ENCODE measurements around the gene UBE2K. TPM values are rescaled to one million over a fixed set of nuclear protein-coding genes. Genes with fewer than 3 reads are reported as not detected.
"Not testable (repeated sequence)": the region's sequence is repeated elsewhere in the genome, so short reads cannot be mapped to it uniquely, and the experiment has no call there.

Gene UBE2K
- total RNA-seq, 1 donor from 2014 or later = 99.4 TPM

- intact Hi-C loops (cut with micrococcal nuclease) = no loop called here
- no peaks in the 10 kb centered on the region for H3K27me3 Mint-ChIP-seq
- no peak overlapping the region for H3K4me3 Mint-ChIP-seq
- peaks cover 45% of the 10 kb centered on the region for H3K36me3 Mint-ChIP-seq (ENCODE audit: low read depth)
- DNase-seq = no peak
- H3K27ac Mint-ChIP-seq = no peak overlapping the region
- H3K4me1 Mint-ChIP-seq = peaks cover 1% of the 10 kb centered on the region
- no peaks in the 10 kb centered on the region for H3K9me3 Mint-ChIP-seq
These were observed 66.0 kb downstream of the UBE2K start for GRCh38 chr4:39763714-39764572.

- Mint-ChIP-seq H3K27me3 (no peaks in the 10 kb centered on the region), H3K27ac (no peak overlapping the region), H3K4me1 (no peaks in the 10 kb centered on the region), H3K36me3 (ENCODE audit: low read depth) (peaks cover 32% of the 10 kb centered on the region), H3K9me3 (no peaks in the 10 kb centered on the region), H3K4me3 (no peak overlapping the region)
- intact Hi-C loops (cut with micrococcal nuclease) = no loop called here
- no peak for DNase-seq
These were observed 72.1 kb downstream of the UBE2K start for GRCh38 chr4:39770005-39770404.

GRCh38 chr4:39770471-39770870, 72.5 kb downstream of the UBE2K start:
- H3K4me3 Mint-ChIP-seq = no peak overlapping the region

GRCh38 chr4:39770969-39771724, 73.2 kb downstream of the UBE2K start:
- no peak for DNase-seq
- Mint-ChIP-seq H3K9me3 (no peaks in the 10 kb centered on the region), H3K4me1 (no peaks in the 10 kb centered on the region), H3K27ac (no peak overlapping the region), H3K27me3 (no peaks in the 10 kb centered on the region), H3K36me3 (ENCODE audit: low read depth) (peaks cover 32% of the 10 kb centered on the region), H3K4me3 (no peak overlapping the region)
- intact Hi-C loops (cut with micrococcal nuclease) = no loop called here

More at GRCh38 chr4:39770471-39770870, 72.5 kb downstream of the UBE2K start:
- H3K27me3 Mint-ChIP-seq = no peaks in the 10 kb centered on the region
- no peaks in the 10 kb centered on the region for H3K9me3 Mint-ChIP-seq
- H3K36me3 Mint-ChIP-seq (ENCODE audit: low read depth) = peaks cover 33% of the 10 kb centered on the region
- no peak for DNase-seq
- no peak overlapping the region for H3K27ac Mint-ChIP-seq
- no peaks in the 10 kb centered on the region for H3K4me1 Mint-ChIP-seq
- intact Hi-C loops (cut with micrococcal nuclease) = no loop called here

- H3K4me1 Mint-ChIP-seq; intact Hi-C loops (cut with micrococcal nuclease); H3K27ac Mint-ChIP-seq; H3K9me3 Mint-ChIP-seq; H3K27me3 Mint-ChIP-seq; DNase-seq; H3K4me3 Mint-ChIP-seq: not testable (repeated sequence)
- peaks cover 15% of the 10 kb centered on the region for H3K36me3 Mint-ChIP-seq (ENCODE audit: low read depth)
These were observed 84.1 kb downstream of the UBE2K start for GRCh38 chr4:39781988-39782387.

GRCh38 chr4:39785083-39785482, 87.1 kb downstream of the UBE2K start:
- intact Hi-C loops (cut with micrococcal nuclease) = no loop called here
- no peak for DNase-seq
- Mint-ChIP-seq H3K4me3 (no peak overlapping the region), H3K27me3 (no peaks in the 10 kb centered on the region), H3K9me3 (no peaks in the 10 kb centered on the region), H3K4me1 (no peaks in the 10 kb centered on the region), H3K36me3 (ENCODE audit: low read depth) (peaks cover 6% of the 10 kb centered on the region), H3K27ac (no peak overlapping the region)

- Mint-ChIP-seq H3K4me3 (no peak overlapping the region), H3K27me3 (no peaks in the 10 kb centered on the region), H3K27ac (no peak overlapping the region), H3K4me1 (no peaks in the 10 kb centered on the region), H3K36me3 (ENCODE audit: low read depth) (peaks cover 2% of the 10 kb centered on the region), H3K9me3 (no peaks in the 10 kb centered on the region)
- intact Hi-C loops (cut with micrococcal nuclease) = no loop called here
- DNase-seq = no peak
These were observed 88.9 kb downstream of the UBE2K start for GRCh38 chr4:39786838-39787237.

GRCh38 chr4:39792128-39792527, 94.2 kb downstream of the UBE2K start:
- no peak for DNase-seq
- H3K4me1 Mint-ChIP-seq = no peaks in the 10 kb centered on the region
- H3K27ac Mint-ChIP-seq = no peak overlapping the region
- no peaks in the 10 kb centered on the region for H3K27me3 Mint-ChIP-seq
- no peaks in the 10 kb centered on the region for H3K36me3 Mint-ChIP-seq (ENCODE audit: low read depth)
- intact Hi-C loops (cut with micrococcal nuclease) = no loop called here
- no peak overlapping the region for H3K4me3 Mint-ChIP-seq
- H3K9me3 Mint-ChIP-seq = no peaks in the 10 kb centered on the region

GRCh38 chr4:39792529-39792928, 94.6 kb downstream of the UBE2K start:
- DNase-seq = no peak
- no peak overlapping the region for H3K4me3 Mint-ChIP-seq

GRCh38 chr4:39792976-39793375, 95.0 kb downstream of the UBE2K start:
- intact Hi-C loops (cut with micrococcal nuclease); DNase-seq; H3K36me3 Mint-ChIP-seq (ENCODE audit: low read depth); H3K27me3 Mint-ChIP-seq; H3K27ac Mint-ChIP-seq; H3K4me3 Mint-ChIP-seq; H3K9me3 Mint-ChIP-seq; H3K4me1 Mint-ChIP-seq: not testable (repeated sequence)

More at GRCh38 chr4:39792529-39792928, 94.6 kb downstream of the UBE2K start:
- Mint-ChIP-seq H3K4me1 (no peaks in the 10 kb centered on the region), H3K27me3 (no peaks in the 10 kb centered on the region), H3K36me3 (ENCODE audit: low read depth) (no peaks in the 10 kb centered on the region), H3K27ac (no peak overlapping the region), H3K9me3 (no peaks in the 10 kb centered on the region)
- intact Hi-C loops (cut with micrococcal nuclease) = no loop called here

GRCh38 chr4:39802005-39802404, 104.1 kb downstream of the UBE2K start:
- Mint-ChIP-seq H3K9me3 (no peaks in the 10 kb centered on the region), H3K4me1 (no peaks in the 10 kb centered on the region), H3K4me3 (no peak overlapping the region), H3K27me3 (no peaks in the 10 kb centered on the region), H3K36me3 (ENCODE audit: low read depth) (no peaks in the 10 kb centered on the region), H3K27ac (no peak overlapping the region)
- intact Hi-C loops (cut with micrococcal nuclease) = no loop called here
- no peak for DNase-seq

- intact Hi-C loops (cut with micrococcal nuclease) = no loop called here
- H3K27me3 Mint-ChIP-seq = peaks cover 3% of the 10 kb centered on the region
- H3K9me3 Mint-ChIP-seq = peaks cover 20% of the 10 kb centered on the region
- H3K36me3 Mint-ChIP-seq (ENCODE audit: low read depth) = peaks cover 10% of the 10 kb centered on the region
- H3K4me1 Mint-ChIP-seq = peaks cover 5% of the 10 kb centered on the region
- H3K27ac Mint-ChIP-seq = no peak overlapping the region
- no peak for DNase-seq
- no peak overlapping the region for H3K4me3 Mint-ChIP-seq
These were observed 110.4 kb downstream of the UBE2K start for GRCh38 chr4:39808231-39808749.

GRCh38 chr4:39812500-39812899, 114.6 kb downstream of the UBE2K start:
- no peak for DNase-seq
- Mint-ChIP-seq H3K9me3 (peaks cover 30% of the 10 kb centered on the region), H3K4me1 (peaks cover 16% of the 10 kb centered on the region), H3K36me3 (ENCODE audit: low read depth) (peaks cover 16% of the 10 kb centered on the region), H3K27ac (peak overlapping the region; percentile 92), H3K4me3 (peak overlapping the region; percentile 62), H3K27me3 (peaks cover 7% of the 10 kb centered on the region)
- intact Hi-C loops (cut with micrococcal nuclease) = loop anchor here (5.0 kb wide), 1 partner anchor 115 kb away; the partner anchor contains the start of gene UBE2K

- peak overlapping the region; percentile 83 for H3K27ac Mint-ChIP-seq
- not testable (repeated sequence) for DNase-seq
These were observed 115.1 kb downstream of the UBE2K start for GRCh38 chr4:39813033-39813432.

More at GRCh38 chr4:39813033-39813432, 115.1 kb downstream of the UBE2K start:
- intact Hi-C loops (cut with micrococcal nuclease) = loop anchor here (5.0 kb wide), 1 partner anchor 116 kb away; the partner anchor contains the start of gene UBE2K
- Mint-ChIP-seq H3K36me3 (ENCODE audit: low read depth) (peaks cover 16% of the 10 kb centered on the region), H3K9me3 (peaks cover 30% of the 10 kb centered on the region), H3K4me1 (peaks cover 16% of the 10 kb centered on the region)
- not testable (repeated sequence) for H3K4me3 Mint-ChIP-seq, H3K27me3 Mint-ChIP-seq

Measured in activated CD4-positive, alpha-beta T cell treated with anti-CD3 and anti-CD28 coated beads, Interleukin-2, amount 10 ng/mL, durations not matched to agents 24 days and 14 days (primary cell).